A673 (cell line): Measurements from ENCODE around the gene SLC6A12. TPM values are rescaled to one million over a fixed set of nuclear protein-coding genes. Genes with fewer than 3 reads are reported as not detected.

ENCODE experiments used
- BruUV-seq: library from RNA; stranded (reverse); fragments of 400-500 nt; replicated peaks from 2 replicates; lab custom pipeline; 2021; lab: Mats Ljungman, UMichigan
- CTCF ChIA-PET: fragments of 300-600 bp; sonication (Branson Sonifier 250); formaldehyde crosslinking; loops from one replicate; lab custom pipeline; 2022; ENCODE audit warnings: antibody characterized with exemption; lab: Charles Lee
- POLR2A ChIA-PET: fragments of 300-600 bp; sonication (Branson Sonifier 250); formaldehyde crosslinking; loops from one replicate; lab custom pipeline; 2022; ENCODE audit warnings: antibody characterized with exemption; ENCODE audit not compliant: low non-redundant PET; lab: Charles Lee
- DNase-seq: peaks from one replicate; pipeline ENCODE4 v3.0.0-alpha.2; 2015; ENCODE audit warnings: low spot score
- H3K27ac ChIP-seq: fragments of 200-600 bp; sonication (generic); 2 replicates; pipeline ENCODE4 v1.5.1; 2016; ENCODE audit warnings: mixed run types, low read depth, mild to moderate bottlenecking, mixed read lengths, antibody characterized with exemption, low read length; ENCODE audit not compliant: poor library complexity, severe bottlenecking
- H3K27me3 ChIP-seq: fragments of 200-600 bp; sonication (generic); replicated peaks from 2 replicates; pipeline ENCODE4 v1.6.1; 2017; ENCODE audit warnings: mixed run types, low read depth, mild to moderate bottlenecking, mixed read lengths, antibody characterized with exemption, low read length; ENCODE audit not compliant: insufficient read depth, poor library complexity
- H3K36me3 ChIP-seq: fragments of 200-600 bp; sonication (generic); 2 replicates; pipeline ENCODE4 v1.6.1; 2016; ENCODE audit warnings: mixed run types, mild to moderate bottlenecking, mixed read lengths, antibody characterized with exemption, low read length; ENCODE audit not compliant: insufficient read depth, poor library complexity, severe bottlenecking
- H3K4me1 ChIP-seq: fragments of 200-600 bp; sonication (generic); 2 replicates; pipeline ENCODE4 v1.6.1; 2017; ENCODE audit warnings: mixed run types, mild to moderate bottlenecking, mixed read lengths, antibody characterized with exemption, low read length; ENCODE audit not compliant: insufficient read depth, poor library complexity, severe bottlenecking
- H3K4me3 ChIP-seq: fragments of 200-600 bp; sonication (generic); 2 replicates; pipeline ENCODE4 v1.5.1; 2016; ENCODE audit warnings: low read depth, mixed run types, mild to moderate bottlenecking, mixed read lengths, low read length; ENCODE audit not compliant: poor library complexity, severe bottlenecking
- H3K9me3 ChIP-seq: fragments of 200-600 bp; sonication (generic); 2 replicates; pipeline ENCODE4 v1.6.1; 2016; ENCODE audit warnings: mixed run types, low read depth, mild to moderate bottlenecking, mixed read lengths, antibody characterized with exemption, low read length; ENCODE audit not compliant: poor library complexity, severe bottlenecking
- EZH2 ChIP-seq: fragments of 200-600 bp; sonication (generic); IDR thresholded peaks from 2 replicates; pipeline ENCODE4 v1.6.1; 2017; ENCODE audit warnings: borderline replicate concordance, low read depth, mild to moderate bottlenecking, mixed read lengths, antibody characterized with exemption, low read length; ENCODE audit not compliant: poor library complexity, severe bottlenecking
- intact Hi-C: fragments of 100-400 bp; cut with micrococcal nuclease; formaldehyde crosslinking; loops from one replicate; pipeline ENCODE4 v1.10.0; 2022; ENCODE audit not compliant: unreplicated experiment
- total RNA-seq: library from RNA; stranded (reverse); gene quantifications from 2 replicates; pipeline ENCODE4 v1.2.3, GENCODE V29; 2021
- TF ChIP-seq, protein P1 (sequence below): fragments of 300-800, 200-600 bp; sonication (generic); conservative IDR thresholded peaks from 2 replicates; pipeline ENCODE4 v1.5.1; 2017; ENCODE audit warnings: low read depth, mild to moderate bottlenecking, antibody characterized with exemption, low read length, moderate library complexity, mixed read lengths

SLC6A12 gene
- total RNA-seq, 1 experiment from 2014 or later, result not detected

DNA sequence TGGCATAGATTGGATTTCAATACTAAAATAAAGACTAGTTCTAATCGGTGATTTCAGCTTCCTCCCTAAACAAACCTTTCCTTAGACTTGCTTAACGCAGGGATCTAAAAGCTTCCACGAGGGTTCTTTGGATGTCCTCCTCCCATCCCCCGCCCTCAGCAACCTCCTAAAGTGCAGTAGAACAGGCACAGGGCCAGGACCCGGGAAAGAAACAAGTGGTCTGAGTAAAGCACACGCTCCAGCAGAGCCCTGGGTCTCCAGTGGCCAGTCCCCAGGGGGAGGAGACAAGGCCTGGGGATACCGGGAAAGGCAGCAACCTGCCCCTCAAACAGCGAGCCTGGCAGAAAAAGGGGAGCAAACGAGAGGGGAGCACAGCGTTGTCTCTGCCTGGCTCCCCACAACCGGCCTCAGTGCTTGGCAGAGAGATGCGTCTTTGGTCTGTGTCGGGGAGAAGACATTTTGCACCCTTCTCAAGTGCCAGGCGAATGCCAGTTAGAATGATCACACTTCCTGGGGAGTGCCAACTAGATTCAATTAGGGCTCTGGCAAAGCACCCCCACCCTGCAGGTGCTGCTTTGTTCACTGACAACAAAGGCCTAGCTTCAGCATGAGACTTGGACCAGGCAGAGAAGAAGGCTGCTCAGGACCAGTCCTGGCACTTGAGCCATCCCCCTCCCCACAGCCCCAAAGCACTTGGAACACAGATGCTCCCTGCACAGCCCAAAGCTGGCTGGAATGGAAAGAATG is 17.1 kb upstream of the SLC6A12 start:
- DNase-seq, result no peak
- no peak for TF ChIP-seq EZH2
- TF ChIP-seq, protein P1, sequence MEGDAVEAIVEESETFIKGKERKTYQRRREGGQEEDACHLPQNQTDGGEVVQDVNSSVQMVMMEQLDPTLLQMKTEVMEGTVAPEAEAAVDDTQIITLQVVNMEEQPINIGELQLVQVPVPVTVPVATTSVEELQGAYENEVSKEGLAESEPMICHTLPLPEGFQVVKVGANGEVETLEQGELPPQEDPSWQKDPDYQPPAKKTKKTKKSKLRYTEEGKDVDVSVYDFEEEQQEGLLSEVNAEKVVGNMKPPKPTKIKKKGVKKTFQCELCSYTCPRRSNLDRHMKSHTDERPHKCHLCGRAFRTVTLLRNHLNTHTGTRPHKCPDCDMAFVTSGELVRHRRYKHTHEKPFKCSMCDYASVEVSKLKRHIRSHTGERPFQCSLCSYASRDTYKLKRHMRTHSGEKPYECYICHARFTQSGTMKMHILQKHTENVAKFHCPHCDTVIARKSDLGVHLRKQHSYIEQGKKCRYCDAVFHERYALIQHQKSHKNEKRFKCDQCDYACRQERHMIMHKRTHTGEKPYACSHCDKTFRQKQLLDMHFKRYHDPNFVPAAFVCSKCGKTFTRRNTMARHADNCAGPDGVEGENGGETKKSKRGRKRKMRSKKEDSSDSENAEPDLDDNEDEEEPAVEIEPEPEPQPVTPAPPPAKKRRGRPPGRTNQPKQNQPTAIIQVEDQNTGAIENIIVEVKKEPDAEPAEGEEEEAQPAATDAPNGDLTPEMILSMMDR, result no peak
- BruUV-seq, result no TSS peak
- intact Hi-C loops, result no loop called here
- H3K27me3 ChIP-seq, result no peaks in the 10 kb centered on the region
- H3K9me3 ChIP-seq, result no peaks in the 10 kb centered on the region
- H3K36me3 ChIP-seq, result no peaks in the 10 kb centered on the region
- H3K4me1 ChIP-seq, result no peaks in the 10 kb centered on the region
- ChIA-PET POLR2A (no interaction called here), CTCF (no interaction called here)
- H3K4me3 ChIP-seq, result no peak overlapping the region
- no peak overlapping the region for H3K27ac ChIP-seq

- no peaks in the 10 kb centered on the region for H3K9me3 ChIP-seq
- H3K4me3 ChIP-seq, result no peak overlapping the region
- intact Hi-C loops, result no loop called here
- DNase-seq, result no peak
- no peaks in the 10 kb centered on the region for H3K27me3 ChIP-seq
- no peak overlapping the region for H3K27ac ChIP-seq
- no peaks in the 10 kb centered on the region for H3K36me3 ChIP-seq
- ChIA-PET POLR2A (no interaction called here), CTCF (no interaction called here)
- BruUV-seq, result no TSS peak
- TF ChIP-seq EZH2, result no peak
- TF ChIP-seq, protein P1, result no peak
- H3K4me1 ChIP-seq, result no peaks in the 10 kb centered on the region
Measured at GRCh38 chr12:229441-230191, 15.7 kb upstream of the SLC6A12 start.

DNA sequence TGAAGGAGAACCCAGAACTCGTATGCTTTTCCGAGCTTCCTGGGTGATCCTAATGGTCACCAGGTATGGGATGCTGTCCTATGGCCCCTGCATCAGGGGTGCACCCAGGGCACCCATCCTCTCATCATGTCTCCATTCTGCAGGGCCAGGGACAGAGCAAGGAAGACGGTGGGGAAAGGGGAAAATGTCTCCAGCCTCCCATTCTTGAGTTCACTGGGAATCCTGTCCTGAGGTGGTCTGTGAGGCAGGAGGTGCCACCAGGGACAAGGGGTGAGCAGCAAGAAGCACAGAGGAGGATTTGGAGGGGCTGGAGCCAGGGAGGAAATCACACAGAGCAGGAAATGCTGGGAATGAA is 14.9 kb upstream of the SLC6A12 start:
- TF ChIP-seq, protein P1, result no peak
- no peak for TF ChIP-seq EZH2
- POLR2A ChIA-PET, result no interaction called here
- intact Hi-C loops, result no loop called here
- Histone ChIP-seq H3K4me3 (no peak overlapping the region), H3K36me3 (no peaks in the 10 kb centered on the region), H3K9me3 (no peaks in the 10 kb centered on the region), H3K27me3 (no peaks in the 10 kb centered on the region), H3K27ac (no peak overlapping the region), H3K4me1 (no peaks in the 10 kb centered on the region)
- CTCF ChIA-PET, result no interaction called here
- no peak for DNase-seq
- BruUV-seq, result no TSS peak
